Glutamatergic neuron (in vitro differentiated cells): ENCODE data around the gene NR2C2AP. TPM values are rescaled to one million over a fixed set of nuclear protein-coding genes. Genes with fewer than 3 reads are reported as not detected.

Experiments used
- DNase-seq: peaks from one replicate; pipeline ENCODE4 v3.0.0; 2022
- H3K27ac Mint-ChIP-seq: one replicate; pipeline ENCODE4 v1.8.0; 2020; ENCODE audit warnings: mild to moderate bottlenecking, mixed read lengths, inconsistent platforms; ENCODE audit not compliant: unreplicated experiment
- H3K27me3 Mint-ChIP-seq: one replicate; pipeline ENCODE4 v1.8.0; 2020; ENCODE audit warnings: mild to moderate bottlenecking, moderate library complexity, mixed read lengths, inconsistent platforms; ENCODE audit not compliant: unreplicated experiment
- H3K36me3 Mint-ChIP-seq: one replicate; pipeline ENCODE4 v1.8.0; 2020; ENCODE audit warnings: mild to moderate bottlenecking, mixed read lengths, inconsistent platforms; ENCODE audit not compliant: unreplicated experiment
- H3K4me1 Mint-ChIP-seq: one replicate; pipeline ENCODE4 v1.8.0; 2020; ENCODE audit warnings: mild to moderate bottlenecking, low read depth, mixed read lengths, inconsistent platforms; ENCODE audit not compliant: unreplicated experiment
- H3K4me3 Mint-ChIP-seq: one replicate; pipeline ENCODE4 v1.8.0; 2020; ENCODE audit warnings: mild to moderate bottlenecking, mixed read lengths, inconsistent platforms; ENCODE audit not compliant: unreplicated experiment
- H3K9me3 Mint-ChIP-seq: one replicate; pipeline ENCODE4 v1.8.0; 2020; ENCODE audit warnings: mild to moderate bottlenecking, moderate library complexity, mixed read lengths, inconsistent platforms; ENCODE audit not compliant: unreplicated experiment
- total RNA-seq: library from RNA; stranded (reverse); fragmentation: NEBNext Ultra II Directional; extraction: Animal tissue kit (Norgen Biotek cat#: 25700); gene quantifications from one replicate; pipeline ENCODE4 v1.2.1, GENCODE V29; 2021; ENCODE audit not compliant: unreplicated experiment
- TF ChIP-seq, protein P1 (sequence below): fragments of 200-600 bp; sonication (generic); IDR thresholded peaks from one replicate; pipeline ENCODE4 v1.5.0; 2021; ENCODE audit not compliant: partially characterized antibody, unreplicated experiment

NR2C2AP gene
- total RNA-seq, 1 donor from 2014 or later = 5.5 TPM

DNA sequence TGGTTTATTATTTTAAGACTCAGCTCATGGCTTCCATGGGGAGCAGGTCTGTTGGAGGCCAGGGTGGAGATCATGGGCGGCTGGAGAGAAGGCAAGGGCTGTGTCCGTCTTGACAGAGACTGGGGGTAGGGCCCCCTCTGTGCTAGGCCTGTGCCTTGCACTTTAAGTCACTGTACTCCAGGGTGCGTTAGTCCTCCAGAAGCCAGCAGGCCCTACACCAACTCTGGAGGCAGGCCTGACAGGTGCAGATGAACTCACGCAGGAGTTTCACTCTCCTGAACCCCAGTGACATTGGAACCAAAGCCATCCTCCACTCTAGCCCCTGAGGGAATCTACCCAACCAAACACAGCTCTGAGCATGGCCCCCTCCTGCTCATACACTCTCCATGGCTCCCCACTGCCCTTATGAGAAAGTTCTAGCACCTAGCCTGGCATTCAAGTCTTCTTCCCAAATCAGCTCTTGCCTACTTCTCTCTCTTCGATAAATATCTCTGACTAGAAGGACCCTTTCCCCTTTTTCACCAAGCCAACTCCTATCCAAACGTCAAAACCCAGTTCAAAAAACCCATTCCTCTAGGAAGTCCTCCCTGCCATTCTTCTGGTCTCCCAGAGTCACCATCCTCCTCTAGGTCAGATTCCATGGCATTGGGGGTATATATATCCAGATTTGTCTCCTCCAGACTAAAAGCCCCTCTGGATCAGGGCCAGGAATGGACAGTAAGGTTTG is 48.3 kb downstream of the NR2C2AP start:
- Mint-ChIP-seq H3K27ac (no peak overlapping the region), H3K9me3 (peaks cover 5% of the 10 kb centered on the region), H3K4me3 (no peak overlapping the region), H3K36me3 (peaks cover 3% of the 10 kb centered on the region), H3K27me3 (peaks cover 6% of the 10 kb centered on the region), H3K4me1 (no peaks in the 10 kb centered on the region)
- no peak for DNase-seq
- TF ChIP-seq, protein P1, sequence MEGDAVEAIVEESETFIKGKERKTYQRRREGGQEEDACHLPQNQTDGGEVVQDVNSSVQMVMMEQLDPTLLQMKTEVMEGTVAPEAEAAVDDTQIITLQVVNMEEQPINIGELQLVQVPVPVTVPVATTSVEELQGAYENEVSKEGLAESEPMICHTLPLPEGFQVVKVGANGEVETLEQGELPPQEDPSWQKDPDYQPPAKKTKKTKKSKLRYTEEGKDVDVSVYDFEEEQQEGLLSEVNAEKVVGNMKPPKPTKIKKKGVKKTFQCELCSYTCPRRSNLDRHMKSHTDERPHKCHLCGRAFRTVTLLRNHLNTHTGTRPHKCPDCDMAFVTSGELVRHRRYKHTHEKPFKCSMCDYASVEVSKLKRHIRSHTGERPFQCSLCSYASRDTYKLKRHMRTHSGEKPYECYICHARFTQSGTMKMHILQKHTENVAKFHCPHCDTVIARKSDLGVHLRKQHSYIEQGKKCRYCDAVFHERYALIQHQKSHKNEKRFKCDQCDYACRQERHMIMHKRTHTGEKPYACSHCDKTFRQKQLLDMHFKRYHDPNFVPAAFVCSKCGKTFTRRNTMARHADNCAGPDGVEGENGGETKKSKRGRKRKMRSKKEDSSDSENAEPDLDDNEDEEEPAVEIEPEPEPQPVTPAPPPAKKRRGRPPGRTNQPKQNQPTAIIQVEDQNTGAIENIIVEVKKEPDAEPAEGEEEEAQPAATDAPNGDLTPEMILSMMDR = no peak

DNA sequence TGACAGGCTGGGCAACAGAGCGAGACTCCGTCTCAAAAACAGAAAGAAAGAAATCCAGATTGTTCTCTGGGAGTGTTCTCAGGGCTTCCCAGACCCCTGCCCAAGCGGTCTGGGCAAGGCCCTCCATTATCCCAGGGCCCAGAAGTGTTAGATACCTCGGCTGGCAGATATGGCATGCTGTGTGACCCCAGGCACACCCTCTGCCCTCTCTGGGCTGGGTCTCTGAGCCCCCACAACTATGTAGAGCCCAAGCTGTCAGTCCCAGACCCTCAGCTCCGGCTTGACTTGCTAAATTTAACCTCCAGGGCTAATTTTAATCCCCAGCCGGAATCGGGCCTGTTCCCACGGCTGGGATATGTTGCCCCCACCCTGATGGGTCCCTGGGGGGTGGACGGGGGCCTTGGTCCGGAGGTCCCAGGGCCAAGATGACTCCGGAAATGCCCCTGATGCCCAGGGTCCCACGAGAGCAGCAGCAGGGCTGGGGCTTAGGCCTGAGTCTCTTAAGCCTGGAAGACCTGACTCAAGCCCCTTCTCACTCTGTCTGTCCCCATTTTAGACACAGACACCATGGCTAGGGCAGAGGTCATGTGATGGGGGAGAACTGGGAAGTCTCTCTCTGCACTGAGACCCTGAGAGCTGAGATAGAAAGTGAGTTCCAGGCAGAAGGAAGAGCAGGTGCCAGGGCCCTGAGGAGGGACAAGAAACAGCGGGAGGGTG is 50.4 kb downstream of the NR2C2AP start:
- DNase-seq = no peak
- Mint-ChIP-seq H3K36me3 (peaks cover 3% of the 10 kb centered on the region), H3K9me3 (peaks cover 6% of the 10 kb centered on the region), H3K27ac (no peak overlapping the region), H3K27me3 (peaks cover 6% of the 10 kb centered on the region), H3K4me1 (no peaks in the 10 kb centered on the region), H3K4me3 (no peak overlapping the region)
- TF ChIP-seq, protein P1 = no peak

DNA sequence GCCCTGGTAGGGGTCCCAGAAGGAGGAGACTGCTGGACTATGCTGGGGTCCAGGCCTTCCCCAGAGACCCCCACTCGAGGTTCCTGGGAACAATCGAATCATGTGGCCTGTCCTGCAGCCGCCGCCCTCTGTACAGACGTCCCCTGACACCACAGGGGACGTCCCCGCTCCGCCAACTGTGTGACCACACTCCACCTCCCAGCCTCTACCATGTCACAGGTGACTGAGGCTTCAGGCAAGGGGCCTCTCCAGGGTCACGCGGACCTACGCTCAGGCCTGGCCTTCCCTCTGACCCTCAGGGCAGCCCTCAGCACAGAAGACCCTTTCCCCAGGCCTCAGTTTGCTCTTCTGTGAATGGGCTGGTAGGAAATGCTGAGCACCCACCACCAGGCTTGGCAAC is 51.8 kb downstream of the NR2C2AP start:
- no peak for DNase-seq
- H3K27ac Mint-ChIP-seq = no peak overlapping the region
- peaks cover 3% of the 10 kb centered on the region for H3K36me3 Mint-ChIP-seq
- H3K27me3 Mint-ChIP-seq = peaks cover 6% of the 10 kb centered on the region
- no peaks in the 10 kb centered on the region for H3K4me1 Mint-ChIP-seq
- TF ChIP-seq, protein P1 = no peak
- no peak overlapping the region for H3K4me3 Mint-ChIP-seq
- peaks cover 5% of the 10 kb centered on the region for H3K9me3 Mint-ChIP-seq

Other genes with a start within 250 kb of the NR2C2AP start
- 201 TPM for gene SUGP2, start 169.9 kb downstream of the NR2C2AP start, total RNA-seq
- 32.8 TPM for gene ARMC6, start 169.8 kb downstream of the NR2C2AP start, total RNA-seq
- gene SLC25A42, start 139.4 kb downstream of the NR2C2AP start, total RNA-seq = 14.2 TPM
- gene TMEM161A, start 64.9 kb downstream of the NR2C2AP start, total RNA-seq = 16.2 TPM
- 1.7 TPM for gene MEF2B, start 33.2 kb downstream of the NR2C2AP start, total RNA-seq
- gene BORCS8, start 11.3 kb downstream of the NR2C2AP start, total RNA-seq = 20.5 TPM
- gene RFXANK, start 11.2 kb downstream of the NR2C2AP start, total RNA-seq = 73.5 TPM
- gene NCAN, start 8.5 kb upstream of the NR2C2AP start, total RNA-seq = 186 TPM
- 7.2 TPM for gene TM6SF2, start 69.9 kb upstream of the NR2C2AP start, total RNA-seq
- 134 TPM for gene SUGP1, start 117.1 kb upstream of the NR2C2AP start, total RNA-seq
- gene MAU2, start 117.4 kb upstream of the NR2C2AP start, total RNA-seq = 107 TPM
- gene GATAD2A, start 202.3 kb upstream of the NR2C2AP start, total RNA-seq = 203 TPM